Medulla oblongata (tissue), 1 donor: ENCODE results near the gene PPIAL4G.
"Not testable (repeated sequence)": the region's sequence is repeated elsewhere in the genome, so short reads cannot be mapped to it uniquely, and the experiment has no call there.

Source experiments
- DNase-seq: peaks from one replicate; pipeline ENCODE4 v3.0.0-alpha.2; 2015; ENCODE audit errors: extremely low spot score

The PPIAL4G gene

GRCh38 chr1:148483029-148483428 lies at the start of gene PPIAL4G:
PPIAL4G (minus strand) TSS chr1:148483302; CDS start chr1:148483252, 50 bp downstream.
- DNase-seq = not testable (repeated sequence)

- not testable (repeated sequence) for DNase-seq
Measured at GRCh38 chr1:148532158-148532557, 49.1 kb upstream of the PPIAL4G start.

GRCh38 chr1:148529101-148529567 lies 46.0 kb upstream of the PPIAL4G start:
- peak; percentile 1 for DNase-seq

- not testable (repeated sequence) for DNase-seq
Measured at GRCh38 chr1:148528591-148528990, 45.5 kb upstream of the PPIAL4G start.

- not testable (repeated sequence) for DNase-seq
Measured at GRCh38 chr1:148526587-148526986, 43.5 kb upstream of the PPIAL4G start.

GRCh38 chr1:148523205-148524144 lies 40.4 kb upstream of the PPIAL4G start:
- not testable (repeated sequence) for DNase-seq

GRCh38 chr1:148522561-148523204 lies 39.6 kb upstream of the PPIAL4G start:
- DNase-seq = peak; percentile 96

GRCh38 chr1:148522072-148522471 lies 39.0 kb upstream of the PPIAL4G start:
- peak; percentile 84 for DNase-seq

GRCh38 chr1:148514310-148514709 lies 31.2 kb upstream of the PPIAL4G start:
- not testable (repeated sequence) for DNase-seq

- not testable (repeated sequence) for DNase-seq
Measured at GRCh38 chr1:148512571-148513184, 29.6 kb upstream of the PPIAL4G start.

GRCh38 chr1:148493933-148494332 lies 10.8 kb upstream of the PPIAL4G start:
- DNase-seq = not testable (repeated sequence)

GRCh38 chr1:148481134-148481533 lies 2.0 kb downstream of the PPIAL4G start:
- not testable (repeated sequence) for DNase-seq

GRCh38 chr1:148459694-148460093 lies 23.4 kb downstream of the PPIAL4G start:
- not testable (repeated sequence) for DNase-seq

GRCh38 chr1:148458901-148459581 lies 24.1 kb downstream of the PPIAL4G start:
- DNase-seq = peak; percentile 2

- not testable (repeated sequence) for DNase-seq
Measured at GRCh38 chr1:148458398-148458797, 24.7 kb downstream of the PPIAL4G start.

- DNase-seq = not testable (repeated sequence)
Measured at GRCh38 chr1:148452845-148453244, 30.3 kb downstream of the PPIAL4G start.

GRCh38 chr1:148439654-148440325 lies 43.3 kb downstream of the PPIAL4G start:
- DNase-seq = not testable (repeated sequence)

GRCh38 chr1:148435406-148435805 lies 47.7 kb downstream of the PPIAL4G start:
- DNase-seq = no peak

- no peak for DNase-seq
Measured at GRCh38 chr1:148434832-148435231, 48.3 kb downstream of the PPIAL4G start.

GRCh38 chr1:148432916-148433317 lies 50.2 kb downstream of the PPIAL4G start:
- DNase-seq = peak; percentile 51
